HepG2 (cell line): ENCODE measurements around the gene PTPRD. TPM values are rescaled to one million over a fixed set of nuclear protein-coding genes. Genes with fewer than 3 reads are reported as not detected.

ENCODE experiments used
- ATAC-seq: fragments of 200-7000 bp; cut with Tn5 transposase; 3 replicates; pipeline ENCODE4 v1.9.1; 2020; ENCODE audit warnings: mild to moderate bottlenecking, moderate library complexity
- BruUV-seq: library from RNA; stranded (reverse); fragments of 400-500 nt; replicated peaks from 2 replicates; lab custom pipeline; 2021; lab: Mats Ljungman, UMichigan
- CTCF ChIA-PET: fragments of 300-600 bp; formaldehyde crosslinking; extraction: SDS; loops from one replicate; lab custom pipeline; 2021; ENCODE audit warnings: low total read pairs, inconsistent platforms, low intra/inter-chr PET ratio; lab: Yijun Ruan, JAX
- POLR2A ChIA-PET: fragments of 350-600 bp; sonication (Branson Sonifier 250); formaldehyde crosslinking; loops from one replicate; lab custom pipeline; 2020; ENCODE audit warnings: antibody characterized with exemption, inconsistent platforms; lab: Yijun Ruan, JAX
- DNase-seq: peaks from one replicate; pipeline ENCODE4 v3.0.0-alpha.2; 2015; ENCODE audit warnings: low spot score
- FAIRE-seq: peaks from 3 replicates; lab custom pipeline; 2011; peaks lifted over from hg19 to GRCh38; lab: Jason Lieb, UNC
- H2AFZ ChIP-seq: one replicate; pipeline ENCODE4 v1.6.1; 2011; ENCODE audit warnings: low read length, inconsistent platforms
- H3K27ac ChIP-seq: fragments of 300-600 bp; 3 replicates; pipeline ENCODE4 v1.8.0; 2011; ENCODE audit warnings: mixed run types, mild to moderate bottlenecking, mixed read lengths, low read length, inconsistent platforms; ENCODE audit not compliant: insufficient read depth; ENCODE audit errors: extremely low read length
- H3K27me3 ChIP-seq, 2 experiments: fragments of 200-600 bp in 1 of 2; 2 replicates in 1 of 2; 3 replicates in 1 of 2; pipeline versions ENCODE4 v1.6.0 to v1.8.0; 2011; ENCODE audit warnings: low read length in 2 of 2, mild to moderate bottlenecking in 2 of 2, moderate library complexity in 2 of 2, inconsistent platforms in 1 of 2; ENCODE audit not compliant: insufficient read depth in 2 of 2, control insufficient read depth in 1 of 2
- H3K36me3 ChIP-seq, 2 experiments: fragments of 200-600 bp in 1 of 2; replicated peaks in 1 of 2; 2 replicates in 1 of 2; 3 replicates in 1 of 2; pipeline versions ENCODE4 v1.5.1 to v1.8.0; 2011; ENCODE audit warnings: low read length in 2 of 2, inconsistent platforms in 1 of 2; ENCODE audit not compliant: insufficient read depth in 2 of 2, control insufficient read depth in 1 of 2
- H3K4me1 ChIP-seq: 2 replicates; pipeline ENCODE4 v1.5.1; 2012; ENCODE audit warnings: low read length, inconsistent platforms; ENCODE audit not compliant: insufficient read depth
- H3K4me2 ChIP-seq: 2 replicates; pipeline ENCODE4 v1.6.0; 2011; ENCODE audit warnings: low read depth, low read length, inconsistent platforms
- H3K4me3 ChIP-seq, 3 experiments: fragments of 200-600 bp in 1 of 3; sonication (generic), shearing (Covaris generic) in 1 of 3; replicated peaks in 1 of 3; 2 replicates each; pipeline ENCODE4 v1.5.1; 2011 to 2016; ENCODE audit warnings: low read length in 3 of 3, inconsistent platforms in 2 of 3, low read depth in 2 of 3, mild to moderate bottlenecking in 2 of 3, control low read depth in 1 of 3, mixed read lengths in 1 of 3; ENCODE audit not compliant: insufficient read depth in 1 of 3
- H3K79me2 ChIP-seq: one replicate; pipeline ENCODE4 v1.6.1; 2011; ENCODE audit warnings: low read length, inconsistent platforms; ENCODE audit not compliant: insufficient read depth
- H3K9ac ChIP-seq: 2 replicates; pipeline ENCODE4 v1.6.0; 2011; ENCODE audit warnings: mild to moderate bottlenecking, low read depth, low read length, inconsistent platforms; ENCODE audit not compliant: insufficient read depth
- H3K9me3 ChIP-seq: 2 replicates; pipeline ENCODE4 v1.5.1; 2012; ENCODE audit warnings: mild to moderate bottlenecking, low read length
- H4K20me1 ChIP-seq: 2 replicates; pipeline ENCODE4 v1.6.0; 2011; ENCODE audit warnings: inconsistent platforms, mild to moderate bottlenecking, low read length, moderate library complexity; ENCODE audit not compliant: insufficient read depth
- CREB1 ChIP-seq, 2 experiments: fragments of 450-650 bp in 1 of 2; IDR thresholded peaks; 2 replicates each; pipeline ENCODE4 v1.6.1; 2016 to 2017; ENCODE audit warnings: control low read depth in 1 of 2, mild to moderate bottlenecking in 1 of 2, missing compliant biosample characterization in 1 of 2, missing genetic modification characterization in 1 of 2
- ELF3 ChIP-seq: IDR thresholded peaks from 2 replicates; pipeline ENCODE4 v1.6.1; 2016; ENCODE audit warnings: missing genetic modification reagents, missing compliant biosample characterization
- HIVEP1 ChIP-seq: sonication (generic); formaldehyde crosslinking; IDR thresholded peaks from 2 replicates; pipeline ENCODE4 v1.4.0; 2020; ENCODE audit warnings: mild to moderate bottlenecking, missing genetic modification reagents
- KLF15 ChIP-seq: sonication (generic); formaldehyde crosslinking; IDR thresholded peaks from 2 replicates; pipeline ENCODE4 v1.8.1; 2023; ENCODE audit warnings: borderline replicate concordance, mild to moderate bottlenecking, inconsistent platforms, missing genetic modification reagents, mixed read lengths
- KLF6 ChIP-seq: IDR thresholded peaks from 2 replicates; pipeline ENCODE4 v1.8.0; 2016; ENCODE audit warnings: missing biosample characterization, missing genetic modification reagents
- MXD4 ChIP-seq: IDR thresholded peaks from 2 replicates; pipeline ENCODE4 v1.6.1; 2016; ENCODE audit warnings: mild to moderate bottlenecking, missing biosample characterization, missing genetic modification reagents
- PITX1 ChIP-seq: sonication (generic); formaldehyde crosslinking; IDR thresholded peaks from 2 replicates; pipeline ENCODE4 v1.5.1; 2020; ENCODE audit warnings: mild to moderate bottlenecking, missing genetic modification reagents
- POGZ ChIP-seq: sonication (generic); formaldehyde crosslinking; IDR thresholded peaks from 2 replicates; pipeline ENCODE4 v1.4.0; 2020; ENCODE audit warnings: mild to moderate bottlenecking, missing genetic modification reagents
- ZBTB20 ChIP-seq: sonication (generic); formaldehyde crosslinking; IDR thresholded peaks from 2 replicates; pipeline ENCODE4 v1.8.1; 2023; ENCODE audit warnings: missing genetic modification reagents, low read depth, mild to moderate bottlenecking, borderline replicate concordance
- ZNF124 ChIP-seq: sonication (generic); formaldehyde crosslinking; IDR thresholded peaks from 2 replicates; pipeline ENCODE4 v1.4.0; 2020; ENCODE audit warnings: missing genetic modification reagents
- ZNF329 ChIP-seq: sonication (generic); formaldehyde crosslinking; IDR thresholded peaks from 2 replicates; pipeline ENCODE4 v1.9.0; 2021; ENCODE audit warnings: low read depth, mild to moderate bottlenecking, missing genetic modification reagents
- WGBS: methylation state at CpG from one replicate; pipeline ENCODE4 v1.1.6; 2017; ENCODE audit warnings: low lambda C conversion rate; 5-methylcytosine and 5-hydroxymethylcytosine counted together
- in situ Hi-C: cut with HindIII; loops from 2 replicates; pipeline ENCODE4 v1.10.0; 2017; ENCODE audit warnings: low pct_unique_long_range_greater_than_20kb; ENCODE audit not compliant: extremely low pct_ligation_motif_present
- intact Hi-C: fragments of 100-400 bp; cut with micrococcal nuclease; formaldehyde crosslinking; loops from one replicate; pipeline ENCODE4 v1.10.0; 2022; ENCODE audit not compliant: unreplicated experiment
- polyA plus RNA-seq, 8 experiments: library from polyadenylated mRNA; depleted of rRNA in 3 of 8; stranded (reverse) in 7 of 8; unstranded in 1 of 8; fragments of >200 nt; fragmentation: Illumina TruSeq in 4 of 8; extraction: Trizol in 4 of 8; gene quantifications; 2 replicates each; pipeline versions ENCODE4 v1.2.1 to v1.2.3, GENCODE V29; 2011 to 2016; ENCODE audit warnings: low read depth in 4 of 8, missing spikeins in 1 of 8, mixed read lengths in 1 of 8; ENCODE audit not compliant: insufficient read depth in 1 of 8
- total RNA-seq, 5 experiments: library from RNA; depleted of rRNA; stranded (reverse); fragments of >200 nt; fragmentation: Illumina TruSeq; extraction: Trizol; gene quantifications; 2 replicates each; pipeline ENCODE4 v1.2.3, GENCODE V29; 2016; ENCODE audit warnings: low read depth in 1 of 5
- TF ChIP-seq, protein P1 (sequence below): sonication (generic); formaldehyde crosslinking; IDR thresholded peaks from 2 replicates; pipeline ENCODE4 v1.8.1; 2023; ENCODE audit warnings: mild to moderate bottlenecking, inconsistent platforms, moderate library complexity, missing genetic modification reagents, borderline replicate concordance

The PTPRD gene
- total and polyA plus RNA-seq, 2 of the 13 experiments (the other 11 are each of a cell fraction or from before 2014, with no cell fraction given), result 0.05 TPM; not detected in 1

GRCh38 chr9:8725635-8726034 lies 1887.2 kb downstream of the PTPRD start:
- DNase-seq, result no peak

GRCh38 chr9:8724284-8725018 lies 1888.4 kb downstream of the PTPRD start:
- DNase-seq (no peak), ATAC-seq (no peak), FAIRE-seq (no peak)
- Histone ChIP-seq H3K36me3 (no peaks in the 10 kb centered on the region), H3K27me3 (no peaks in the 10 kb centered on the region), H3K79me2 (no peaks in the 10 kb centered on the region), H3K4me3 (no peak overlapping the region), H3K27ac (no peak overlapping the region), H3K4me2 (no peak overlapping the region), H3K9ac (no peak overlapping the region), H2AFZ (no peak overlapping the region), H3K4me1 (no peaks in the 10 kb centered on the region), H3K9me3 (no peaks in the 10 kb centered on the region), H4K20me1 (no peaks in the 10 kb centered on the region)
- no TSS peak for BruUV-seq
- CTCF ChIA-PET, result no interaction called here
- in situ Hi-C loops (no loop called here), intact Hi-C loops (no loop called here)
- WGBS, result 11% methylated on average over 11 of the region's 11 CpGs
- POLR2A ChIA-PET, result no interaction called here
- TF ChIP-seq ZNF124, result no peak
- peak; percentile 20; the same call in 1 of the 2 replicates for TF ChIP-seq CREB1 (IDR thresholded peaks at IDR 0.05)
- TF ChIP-seq CREB1 (CRISPR knock-in tag; IDR thresholded peaks at IDR 0.05), result no peak

More at GRCh38 chr9:8725635-8726034, 1887.2 kb downstream of the PTPRD start:
- ATAC-seq (no peak), FAIRE-seq (no peak)
- Histone ChIP-seq H3K4me2 (no peak overlapping the region), H3K36me3 (no peaks in the 10 kb centered on the region), H4K20me1 (no peaks in the 10 kb centered on the region), H3K27me3 (no peaks in the 10 kb centered on the region), H3K9me3 (no peaks in the 10 kb centered on the region), H3K4me1 (no peaks in the 10 kb centered on the region), H3K9ac (no peak overlapping the region), H3K4me3 (no peak overlapping the region), H3K79me2 (no peaks in the 10 kb centered on the region), H2AFZ (no peak overlapping the region), H3K27ac (no peak overlapping the region)
- no TSS peak for BruUV-seq
- in situ Hi-C loops (no loop called here), intact Hi-C loops (no loop called here)
- POLR2A ChIA-PET, result no interaction called here
- CTCF ChIA-PET, result no interaction called here
- WGBS, result 0% methylated on average over 1 of the region's 1 CpG
- no peak for TF ChIP-seq MXD4 (CRISPR knock-in tag)
- no peak for TF ChIP-seq ELF3 (CRISPR knock-in tag)
- TF ChIP-seq, protein P1, sequence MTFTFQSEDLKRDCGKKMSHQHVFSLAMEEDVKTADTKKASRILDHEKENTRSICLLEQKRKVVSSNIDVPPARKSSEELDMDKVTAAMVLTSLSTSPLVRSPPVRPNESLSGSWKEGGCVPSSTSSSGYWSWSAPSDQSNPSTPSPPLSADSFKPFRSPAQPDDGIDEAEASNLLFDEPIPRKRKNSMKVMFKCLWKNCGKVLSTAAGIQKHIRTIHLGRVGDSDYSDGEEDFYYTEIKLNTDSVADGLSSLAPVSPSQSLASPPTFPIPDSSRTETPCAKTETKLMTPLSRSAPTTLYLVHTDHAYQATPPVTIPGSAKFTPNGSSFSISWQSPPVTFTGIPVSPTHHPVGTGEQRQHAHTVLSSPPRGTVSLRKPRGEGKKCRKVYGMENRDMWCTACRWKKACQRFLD (CRISPR knock-in tag), result no peak
- no peak for TF ChIP-seq KLF6
- no peak for TF ChIP-seq ZBTB20 (CRISPR knock-in tag)
- no peak for TF ChIP-seq ZNF329 (CRISPR knock-in tag)
- TF ChIP-seq PITX1 (CRISPR knock-in tag), result no peak
- TF ChIP-seq KLF15 (CRISPR knock-in tag), result no peak
- TF ChIP-seq POGZ (CRISPR knock-in tag), result no peak
- TF ChIP-seq HIVEP1, result no peak
